RPMI8226 (cell line): ENCODE measurements around the gene KLHL29.
"Not testable (repeated sequence)": the region's sequence is repeated elsewhere in the genome, so short reads cannot be mapped to it uniquely, and the experiment has no call there.

Experiments
- DNase-seq: peaks from one replicate; pipeline ENCODE4 v3.0.0-alpha.2; 2015

Gene KLHL29

DNA sequence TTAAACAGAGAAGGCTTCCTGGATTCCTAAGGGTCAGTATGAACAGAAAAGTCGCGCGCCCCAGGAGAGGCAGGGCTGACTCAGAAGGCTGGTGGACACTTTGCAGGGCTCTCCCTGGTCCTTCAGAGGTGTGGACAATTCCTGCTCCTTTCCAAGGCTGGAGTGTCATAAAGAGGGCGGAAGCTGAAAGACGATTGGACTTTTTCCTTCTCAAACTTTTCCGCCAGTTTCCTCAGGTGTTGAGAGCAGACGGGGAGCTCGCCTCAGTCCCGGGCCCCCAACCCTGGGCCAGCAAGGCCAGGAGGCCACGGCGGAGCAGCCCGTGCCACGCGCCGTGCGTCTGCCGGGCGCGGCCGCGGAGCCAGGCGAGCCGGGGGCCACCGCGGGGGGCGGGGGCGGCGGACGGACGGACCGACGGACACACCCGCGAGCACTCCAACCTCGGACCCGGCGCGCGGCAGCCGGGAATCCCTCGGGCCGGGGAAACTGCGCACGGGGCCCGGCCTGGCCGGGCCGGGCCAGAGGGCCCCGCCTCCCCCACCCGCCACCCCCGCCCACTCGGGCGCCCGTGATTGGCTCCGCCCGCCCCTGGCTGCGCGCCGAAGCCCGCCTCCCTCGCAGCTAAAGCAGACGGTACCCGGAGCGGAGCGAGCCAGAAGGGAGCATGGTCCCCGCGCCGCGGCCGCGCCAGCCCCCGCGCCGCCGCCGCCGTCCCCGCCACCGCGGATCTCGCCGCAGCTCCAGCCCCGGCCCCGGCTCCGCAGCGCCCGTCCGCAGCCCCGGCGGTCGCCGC, at the start of gene KLHL29:
Gene KLHL29, plus strand, starts transcription at position 629 of the 793 bp plus-strand sequence. CDS start 177,018 bp downstream, outside the sequence.
- peak; percentile 20 for DNase-seq

DNA sequence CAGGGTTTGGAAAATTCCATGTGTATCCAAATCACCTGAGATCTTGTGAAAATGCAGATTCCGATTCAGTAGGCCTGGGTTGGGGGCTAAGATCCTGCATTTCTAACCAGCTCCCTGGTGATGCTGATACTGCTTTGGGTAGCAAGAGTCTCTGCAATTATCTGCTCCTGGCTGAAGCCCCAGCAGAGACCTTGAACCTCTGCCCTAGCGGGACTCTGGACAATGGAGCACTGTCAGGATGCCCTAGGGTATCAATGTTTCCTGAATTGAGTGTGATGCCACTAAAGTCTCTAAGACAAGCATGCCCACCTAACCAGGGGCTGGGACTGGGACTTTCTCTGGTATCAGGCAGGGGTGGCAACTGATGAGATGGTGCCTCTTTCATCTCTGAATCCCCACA, 49.4 kb upstream of the KLHL29 start:
- DNase-seq = no peak

DNA sequence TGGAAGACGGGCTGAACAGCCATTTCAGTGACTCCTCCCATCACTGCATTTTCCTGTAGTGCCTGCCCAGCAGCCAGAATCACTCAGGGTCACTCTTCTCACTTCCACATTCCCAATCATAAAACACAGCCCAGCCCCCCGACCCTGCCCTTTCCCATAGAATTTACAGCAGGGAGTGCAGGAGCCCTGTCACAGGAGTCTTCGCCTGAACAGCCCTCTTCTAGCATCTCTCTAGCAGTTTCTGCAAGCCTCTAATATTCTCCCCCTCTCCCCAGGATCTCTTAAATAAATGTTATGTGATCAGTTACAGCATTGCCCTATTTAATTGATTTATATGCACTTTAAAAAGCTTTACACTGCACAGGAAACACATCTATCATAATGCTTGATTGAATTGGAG, 42.9 kb upstream of the KLHL29 start:
- no peak for DNase-seq

DNA sequence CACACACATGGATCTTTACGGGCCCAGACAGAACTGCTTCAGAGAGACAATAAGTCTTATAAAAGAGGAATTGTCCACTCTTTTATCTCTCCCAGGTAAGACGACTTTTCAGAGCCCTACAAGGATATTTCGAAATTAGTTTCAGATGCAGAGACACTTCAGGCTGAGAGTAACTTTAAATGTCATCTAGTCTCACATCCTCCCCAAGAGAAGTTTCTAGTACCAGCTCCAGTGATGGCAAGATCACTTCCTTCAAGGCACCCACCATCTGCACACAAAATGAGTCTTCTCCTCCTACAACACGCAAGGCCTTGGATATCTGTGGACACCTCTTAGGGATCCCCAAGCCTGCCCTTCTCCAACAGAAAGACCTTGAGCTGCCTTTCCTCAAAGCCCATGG, 39.0 kb upstream of the KLHL29 start:
- no peak for DNase-seq

DNA sequence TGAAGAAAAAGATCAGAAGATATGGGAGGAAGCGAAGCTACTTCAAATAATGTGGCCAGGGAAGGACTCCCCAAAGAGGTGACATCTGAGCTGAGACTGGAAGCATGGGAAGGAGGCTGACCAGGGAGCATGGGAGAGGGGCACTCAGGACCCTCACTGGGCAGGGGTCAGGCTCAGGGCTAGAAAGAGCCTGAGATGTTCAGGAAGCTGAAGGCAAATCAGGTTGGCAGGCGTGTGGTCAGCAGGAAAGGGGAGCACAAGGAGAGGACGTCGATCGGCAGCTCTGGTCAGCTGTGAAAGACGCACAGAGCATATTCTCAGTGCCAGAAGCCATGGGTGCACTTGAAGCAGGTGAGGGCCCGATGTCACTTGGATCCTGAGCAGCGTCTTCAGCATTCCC, 38.2 kb upstream of the KLHL29 start:
- no peak for DNase-seq

DNA sequence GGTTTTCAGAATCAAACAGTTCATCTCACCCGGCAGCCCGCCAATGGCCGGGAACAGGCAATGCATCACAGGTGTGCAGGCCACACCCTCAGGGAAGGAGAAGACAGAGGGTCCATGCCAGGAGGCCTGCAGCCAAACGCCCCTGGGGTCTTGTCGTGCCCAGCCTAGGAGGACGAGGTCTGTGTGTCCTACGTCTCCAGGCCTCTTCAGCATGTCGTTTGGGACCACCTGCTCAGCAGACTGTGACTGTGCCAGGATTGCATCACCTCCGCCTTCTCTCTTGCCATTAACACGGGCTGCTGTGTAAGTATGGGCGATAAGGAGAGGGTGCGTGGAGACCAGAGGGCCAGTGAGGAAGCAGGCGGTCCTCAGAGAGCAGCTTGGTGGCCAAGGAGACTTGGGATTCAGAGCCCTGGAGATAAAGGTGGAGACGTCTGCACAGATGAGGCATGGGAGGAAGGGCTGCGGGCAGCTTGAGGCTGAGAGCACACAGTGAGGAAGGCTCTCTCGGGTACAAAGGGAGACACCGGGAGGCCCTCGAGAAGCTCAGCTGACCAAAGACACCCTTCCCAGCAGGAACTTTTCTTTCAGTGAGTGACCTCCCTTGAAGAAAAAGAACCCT, 37.4 kb upstream of the KLHL29 start:
- DNase-seq = no peak

DNA sequence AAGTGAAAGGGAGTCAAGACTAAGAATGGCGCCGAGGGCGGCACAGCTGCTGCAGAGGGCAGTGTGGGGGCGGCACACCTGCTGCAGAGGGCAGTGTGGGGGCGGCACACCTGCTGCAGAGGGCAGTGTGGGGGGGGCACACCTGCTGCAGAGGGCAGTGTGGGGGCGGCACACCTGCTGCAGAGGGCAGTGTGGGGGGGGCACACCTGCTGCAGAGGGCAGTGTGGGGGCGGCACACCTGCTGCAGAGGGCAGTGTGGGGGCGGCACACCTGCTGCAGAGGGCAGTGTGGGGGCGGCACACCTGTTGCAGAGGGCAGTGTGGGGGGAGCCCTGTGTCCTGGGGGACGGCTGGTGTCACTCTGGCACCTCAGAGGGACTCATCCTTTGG, 36.9 kb upstream of the KLHL29 start:
- not testable (repeated sequence) for DNase-seq

DNA sequence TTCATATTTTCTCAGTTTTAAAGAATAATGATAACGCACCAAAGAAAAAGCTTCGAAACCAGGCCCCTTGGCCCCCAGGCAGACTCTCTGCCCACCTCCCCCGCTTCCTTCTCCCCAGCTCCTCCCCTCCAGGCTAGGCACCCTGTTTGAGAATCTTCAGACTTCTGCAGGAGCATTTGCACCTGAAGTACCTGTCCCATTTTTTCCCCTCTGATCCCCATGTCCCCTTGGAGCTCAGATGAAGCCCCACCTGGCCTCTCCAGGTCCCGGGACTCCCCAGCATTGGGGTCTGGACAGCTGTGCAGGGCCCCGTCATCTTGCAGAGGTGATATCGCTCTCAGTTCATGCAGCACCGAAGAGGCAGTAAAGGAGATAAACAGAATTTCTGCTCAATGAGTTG, 35.5 kb upstream of the KLHL29 start:
- no peak for DNase-seq

DNA sequence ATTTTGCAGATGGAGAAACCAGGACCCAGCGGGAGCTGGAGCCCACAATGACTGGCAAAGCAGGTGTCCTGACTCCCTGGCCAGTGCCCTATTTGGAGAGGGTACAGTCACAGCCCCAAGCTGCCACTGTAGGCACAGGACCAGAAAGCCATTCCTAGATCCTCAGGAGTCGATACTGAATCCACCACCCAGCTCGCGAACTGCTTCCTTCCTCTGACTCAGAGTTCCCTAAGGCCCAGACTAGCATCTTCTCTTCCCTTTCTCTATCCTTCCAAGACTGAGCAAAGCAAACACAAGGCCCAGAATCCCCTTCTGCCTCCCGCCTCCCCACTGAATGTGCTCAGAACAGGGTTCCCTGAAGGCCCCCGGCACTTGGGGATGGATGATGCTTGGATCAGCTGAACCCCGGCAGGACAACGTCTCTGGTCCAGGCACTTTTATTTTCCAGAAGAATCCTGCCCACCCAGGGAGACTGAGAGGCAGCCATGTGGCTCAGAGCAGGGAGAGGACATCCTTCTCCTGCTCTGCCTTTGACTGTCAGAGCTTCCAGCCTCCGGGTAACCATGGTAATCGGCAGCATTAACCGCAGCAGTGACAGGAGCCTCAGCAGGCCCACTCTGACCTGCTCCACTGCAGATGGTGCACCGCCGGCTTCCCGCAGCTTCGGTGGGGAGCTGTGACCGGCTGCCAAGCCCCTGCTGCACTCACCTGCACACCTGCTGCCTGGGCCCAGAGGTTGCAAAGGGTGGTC, 34.8 kb upstream of the KLHL29 start:
- no peak for DNase-seq

DNA sequence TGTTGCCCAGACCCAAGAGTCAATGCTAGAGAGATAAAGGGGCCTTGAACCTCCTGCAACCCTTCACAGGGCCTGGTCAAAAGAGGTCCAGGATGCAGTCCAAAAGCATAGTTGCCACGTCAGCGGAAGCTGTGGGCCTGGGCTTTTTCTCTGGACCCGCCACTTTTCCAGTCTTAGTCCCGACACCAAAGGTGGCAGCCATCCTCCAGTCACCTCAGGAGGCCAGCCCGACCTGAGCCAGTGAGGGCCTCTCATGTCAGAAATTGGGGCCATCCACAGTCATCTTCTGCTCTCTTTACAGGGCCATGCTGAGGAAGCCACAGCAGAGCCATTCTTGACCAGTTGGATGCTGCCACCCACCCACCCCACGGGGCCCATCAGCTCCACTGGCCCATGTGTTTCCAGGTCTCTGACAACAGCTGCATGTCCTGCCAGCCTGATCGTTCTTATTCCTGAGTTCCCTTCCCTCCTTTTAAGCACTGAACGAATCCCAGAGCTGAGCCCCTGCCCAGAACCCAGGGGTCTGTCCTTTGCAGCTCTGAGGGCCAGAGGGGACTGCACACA, 34.1 kb upstream of the KLHL29 start:
- no peak for DNase-seq

DNA sequence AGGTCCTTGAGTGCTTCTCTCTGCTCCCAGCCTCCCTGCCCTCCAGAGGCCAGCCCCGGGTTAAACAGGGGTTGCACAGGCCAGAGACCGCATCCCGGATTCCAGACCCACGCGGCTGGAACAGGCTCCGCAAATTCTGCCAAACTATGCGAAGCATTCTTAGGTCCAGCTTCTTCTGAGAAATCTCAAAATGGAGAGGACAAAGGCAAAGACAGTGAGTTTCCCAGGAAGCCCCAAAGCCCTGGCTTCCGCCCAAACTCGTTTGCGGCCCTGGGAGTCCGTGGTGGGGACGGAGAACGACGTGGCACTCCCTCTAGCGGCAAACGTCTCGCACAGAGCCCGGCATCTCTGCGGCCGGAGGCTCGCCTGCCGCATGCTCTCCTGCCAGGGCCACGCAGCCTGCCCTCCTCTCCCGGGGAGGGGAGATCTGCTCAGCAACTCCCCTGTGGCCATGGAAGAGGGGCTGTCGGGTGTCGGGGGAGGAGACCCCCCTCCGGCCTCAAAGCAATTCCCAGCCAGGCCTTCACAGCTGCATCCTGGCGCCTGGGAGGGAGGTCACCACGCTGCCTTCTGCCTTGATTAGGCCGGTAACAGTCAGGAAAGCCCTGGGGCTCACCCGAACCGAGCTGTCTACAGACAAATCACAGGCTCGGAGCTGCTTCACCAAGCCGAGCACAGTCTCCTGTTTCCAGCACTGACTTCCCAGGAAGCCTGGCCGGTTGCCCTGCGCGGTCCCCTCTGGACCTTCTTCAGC, 33.4 kb upstream of the KLHL29 start:
- DNase-seq = peak; percentile 76

DNA sequence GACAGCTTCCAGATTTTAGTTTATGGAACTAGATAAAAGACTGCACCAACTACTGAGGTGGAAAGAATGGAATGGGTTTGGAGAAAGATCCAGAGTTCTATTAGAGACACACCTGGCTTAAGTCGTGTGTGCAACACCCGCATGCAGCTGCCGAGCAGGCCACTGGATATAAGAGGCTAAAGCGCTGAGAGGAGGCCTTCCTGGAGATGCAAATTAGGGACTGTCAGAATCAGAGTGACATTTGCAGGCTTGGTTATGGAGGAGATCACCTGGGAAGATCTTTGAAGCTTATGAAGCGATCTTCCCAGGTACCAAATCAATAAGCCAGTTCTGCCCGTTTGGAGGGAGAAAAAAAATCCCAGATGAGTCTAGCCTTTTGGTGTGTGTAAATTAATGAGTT, 30.4 kb upstream of the KLHL29 start:
- no peak for DNase-seq

DNA sequence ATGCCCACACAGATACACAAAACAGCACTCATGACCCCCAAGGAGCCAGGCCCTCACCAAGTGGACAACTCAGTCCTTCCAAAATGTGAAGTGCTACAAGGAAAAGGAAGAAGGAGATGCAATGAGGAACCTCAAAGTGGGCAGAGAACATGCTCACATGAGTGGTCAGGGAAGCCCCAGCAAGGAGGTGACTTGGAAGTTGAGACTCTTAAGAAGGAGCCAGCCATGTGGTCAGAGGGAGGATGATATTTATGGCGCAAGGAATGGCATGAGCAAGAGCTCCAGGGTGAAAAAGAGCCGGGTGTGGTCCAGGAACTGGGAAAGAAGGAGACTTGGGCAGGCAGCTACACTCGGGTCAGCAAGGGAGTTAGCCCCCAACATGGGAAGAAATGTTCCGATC, 30.0 kb upstream of the KLHL29 start:
- DNase-seq = no peak

DNA sequence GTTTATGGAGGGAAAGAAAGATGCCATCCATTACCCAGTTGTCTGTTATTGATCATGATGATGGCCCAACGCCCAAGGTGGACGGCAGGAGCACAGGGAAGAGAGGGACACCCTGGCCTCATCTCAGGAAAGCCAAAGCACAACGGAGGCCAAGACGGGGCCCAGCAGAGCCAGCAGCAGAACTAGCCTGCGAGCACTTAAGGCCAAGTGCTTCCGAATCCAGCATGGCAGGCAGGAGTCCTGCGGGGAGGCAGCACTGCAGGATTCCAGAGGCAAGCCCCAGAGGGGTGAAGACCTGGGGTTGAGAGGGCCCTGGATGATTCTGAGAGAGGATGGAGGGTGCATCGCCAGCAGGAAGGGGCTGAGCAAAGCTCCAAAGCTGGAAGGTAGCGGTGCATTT, 28.3 kb upstream of the KLHL29 start:
- DNase-seq = no peak

DNA sequence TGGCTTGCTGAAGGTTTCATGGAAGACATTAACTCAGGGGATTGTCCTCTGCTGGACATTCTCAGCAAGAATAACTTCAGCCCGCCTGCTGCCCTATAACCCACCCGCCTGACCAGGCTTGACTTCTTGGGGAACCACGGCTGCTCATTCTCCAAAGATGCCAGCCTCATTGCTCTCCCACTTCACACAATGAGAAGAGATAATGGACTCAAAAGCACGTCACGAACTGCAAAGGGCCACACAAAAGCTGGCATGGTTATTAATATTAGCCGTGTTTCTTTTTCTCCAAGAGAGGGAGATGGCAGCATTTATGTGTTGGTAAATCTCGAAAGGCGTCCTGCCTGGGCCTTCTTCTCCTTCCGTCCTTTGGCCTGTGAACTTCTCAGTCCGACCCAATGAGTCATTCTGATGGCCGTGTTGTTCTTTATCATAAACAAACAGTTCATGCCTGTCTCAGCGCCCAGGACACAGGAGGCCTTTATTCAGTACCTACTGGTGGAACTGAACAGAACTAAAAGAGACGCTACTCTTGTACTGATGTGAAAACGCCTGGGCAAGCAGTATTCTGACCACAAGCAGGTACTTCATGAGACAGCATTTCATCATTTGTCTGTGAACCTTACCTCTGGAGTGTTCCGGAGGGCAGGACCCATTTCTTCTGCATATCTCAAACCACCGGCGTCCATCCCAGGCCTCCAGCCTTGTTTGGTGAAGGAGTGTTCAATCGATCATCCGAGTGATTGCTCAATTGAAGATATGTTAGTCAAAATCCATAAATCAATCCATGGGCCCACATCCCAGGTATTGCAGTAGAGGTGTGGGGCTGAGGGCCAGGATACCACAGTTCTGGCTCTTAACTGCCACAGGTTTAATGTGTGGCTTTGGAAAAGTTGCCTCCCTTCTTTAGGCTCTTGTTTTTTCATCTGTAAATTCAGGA, 25.1 kb upstream of the KLHL29 start:
- DNase-seq = peak; percentile 54

DNA sequence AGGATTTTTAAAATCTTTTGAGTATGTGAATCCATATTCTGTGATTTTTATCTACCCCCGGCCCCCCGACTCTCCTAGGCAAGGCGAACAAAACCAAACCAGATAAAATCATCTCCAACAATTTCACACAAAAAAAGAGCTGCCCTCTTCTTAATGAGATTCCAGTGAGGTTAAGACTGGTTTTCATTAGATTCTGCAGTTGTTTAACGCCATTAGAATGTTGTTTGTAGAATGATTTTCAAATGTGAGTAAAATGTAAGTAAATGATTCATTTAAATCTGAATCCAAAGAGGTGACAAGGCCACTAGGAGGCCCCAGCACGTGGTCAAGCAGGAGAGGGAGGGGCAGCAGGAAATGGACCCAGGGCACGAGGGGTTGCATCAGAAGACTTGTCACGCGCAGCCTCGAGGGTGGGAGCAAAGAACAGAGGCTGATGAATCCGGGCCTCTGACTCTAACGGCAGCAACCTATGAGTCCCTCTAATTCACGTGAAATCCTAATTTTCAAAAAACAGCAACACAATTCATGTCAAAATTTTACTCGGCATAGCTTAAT, 24.3 kb upstream of the KLHL29 start:
- no peak for DNase-seq

DNA sequence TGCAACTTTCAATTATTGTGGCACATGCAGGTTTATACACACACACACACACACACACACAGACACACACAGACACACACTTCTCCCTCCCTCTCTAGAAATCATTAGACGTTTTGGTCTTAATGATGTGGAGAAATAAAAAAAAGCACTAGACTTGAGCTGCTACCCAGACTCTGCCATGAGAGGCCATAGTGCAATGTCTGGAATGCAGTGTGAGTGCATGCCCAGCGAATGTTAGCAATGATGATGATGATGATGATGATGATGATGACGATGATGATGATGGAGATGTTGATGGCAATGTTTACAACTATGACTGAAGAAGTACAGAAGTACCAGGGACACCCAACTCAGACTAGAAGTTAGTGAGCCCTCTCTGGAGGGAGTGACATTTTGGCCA, 23.8 kb upstream of the KLHL29 start:
- DNase-seq = no peak

DNA sequence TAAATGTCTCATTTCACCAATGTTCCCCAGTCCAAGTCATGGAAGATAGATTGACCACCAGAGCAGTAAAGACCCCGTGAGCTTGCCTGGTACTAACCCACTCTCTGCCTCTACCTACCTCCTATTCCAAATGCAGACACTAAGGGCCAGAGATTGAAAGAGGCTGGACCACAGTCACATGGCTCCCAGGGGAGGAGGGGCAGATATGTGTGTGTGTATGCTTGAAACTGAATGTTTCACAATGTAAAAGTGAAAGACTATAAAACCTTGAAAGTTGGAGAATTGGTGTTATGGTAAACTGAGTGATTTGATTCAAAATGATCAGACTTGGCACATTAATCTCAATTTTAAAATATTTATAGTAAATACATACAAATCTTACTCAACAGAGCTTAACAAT, 21.7 kb upstream of the KLHL29 start:
- no peak for DNase-seq

DNA sequence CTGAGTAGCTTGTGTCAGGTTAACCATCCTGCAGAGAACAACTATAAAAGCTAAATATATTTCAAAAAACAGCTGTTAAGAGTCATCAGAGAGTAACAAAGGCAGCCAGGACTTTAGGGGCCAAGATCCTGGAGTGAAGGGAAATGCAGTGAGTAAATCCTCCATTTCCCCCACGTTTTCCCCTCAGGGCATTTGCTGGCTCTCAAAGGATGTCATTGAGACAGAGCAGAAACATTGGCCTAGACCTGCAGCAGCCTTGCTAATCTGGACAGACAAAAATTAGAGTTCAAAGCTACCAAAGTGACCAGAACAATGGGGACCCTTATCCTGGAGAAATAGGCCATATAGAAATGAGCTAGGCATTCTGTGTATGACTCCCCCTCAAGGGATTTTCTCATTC, 21.1 kb upstream of the KLHL29 start:
- DNase-seq = no peak

DNA sequence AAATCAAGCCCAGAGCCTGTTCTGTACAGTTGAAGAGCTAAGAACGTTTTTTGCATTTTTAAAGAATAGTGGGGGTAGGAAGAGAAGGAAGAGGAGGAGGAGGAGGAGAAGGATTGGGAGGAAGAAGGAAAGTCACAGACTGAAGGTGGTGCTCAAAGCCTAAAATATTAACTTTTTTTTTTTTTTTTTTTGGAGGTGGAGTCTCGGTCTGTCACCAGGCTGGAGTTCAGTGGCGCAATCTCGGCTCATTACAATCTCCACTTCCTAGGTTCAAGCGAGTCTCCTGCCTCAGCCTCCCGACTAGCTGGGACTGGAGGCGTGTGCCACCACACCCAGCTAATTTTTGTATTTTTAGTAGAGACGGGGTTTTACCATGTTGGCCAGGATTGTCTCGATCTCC, 18.3 kb upstream of the KLHL29 start:
- no peak for DNase-seq

DNA sequence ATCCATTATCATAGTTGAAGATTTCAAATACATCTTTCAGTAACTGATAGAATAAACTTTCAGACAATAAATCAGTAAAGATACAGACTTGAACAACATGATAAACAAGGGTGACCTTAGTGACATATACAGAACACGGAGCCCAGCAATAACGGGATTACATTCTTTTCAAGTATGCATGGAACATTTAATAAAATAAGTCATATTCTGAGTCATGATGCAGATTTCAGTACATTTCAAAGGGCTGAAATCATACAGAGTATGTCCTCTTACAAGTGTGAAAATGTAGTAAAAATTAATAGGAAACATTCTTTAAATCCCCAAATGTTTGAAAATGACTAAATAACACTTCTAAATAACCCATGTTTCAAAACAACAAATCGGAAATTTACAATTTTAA, 17.2 kb upstream of the KLHL29 start:
- no peak for DNase-seq
